ENCODE results near the gene GNAS.

GNAS gene

GRCh38 chr20:58932170-58932569 is 79.7 kb downstream of the GNAS start:
- no peaks in the 10 kb centered on the region for H3K9me3 ChIP-seq (ENCODE audit: severe bottlenecking)
- no peak overlapping the region for H3K4me3 ChIP-seq (ENCODE audit: severe bottlenecking)
- ATAC-seq (ENCODE audit: low read depth) (no peak), DNase-seq (ENCODE audit: low spot score) (no peak)
- H3K27me3 ChIP-seq (ENCODE audit: insufficient read depth, poor library complexity, severe bottlenecking), result peaks cover 38% of the 10 kb centered on the region
- TF ChIP-seq CTCF (IDR thresholded peaks at IDR 0.05; ENCODE audit: poor library complexity, severe bottlenecking), result no peak
- no peaks in the 10 kb centered on the region for H3K4me1 ChIP-seq (ENCODE audit: insufficient read depth, poor library complexity, severe bottlenecking)
- H3K36me3 ChIP-seq (ENCODE audit: low read depth), result no peaks in the 10 kb centered on the region
- H3K27ac ChIP-seq (ENCODE audit: poor library complexity, severe bottlenecking), result no peak overlapping the region

- no peak for TF ChIP-seq CTCF (IDR thresholded peaks at IDR 0.05; ENCODE audit: poor library complexity, severe bottlenecking)
- no peaks in the 10 kb centered on the region for H3K36me3 ChIP-seq (ENCODE audit: low read depth)
- ATAC-seq (ENCODE audit: low read depth) (no peak; the same call in 2 of the 3 replicates), DNase-seq (ENCODE audit: low spot score) (no peak)
- no peaks in the 10 kb centered on the region for H3K9me3 ChIP-seq (ENCODE audit: severe bottlenecking)
- no peak overlapping the region for H3K4me3 ChIP-seq (ENCODE audit: severe bottlenecking)
- H3K27ac ChIP-seq (ENCODE audit: poor library complexity, severe bottlenecking), result no peak overlapping the region
- peaks cover 75% of the 10 kb centered on the region for H3K27me3 ChIP-seq (ENCODE audit: insufficient read depth, poor library complexity, severe bottlenecking)
- no peaks in the 10 kb centered on the region for H3K4me1 ChIP-seq (ENCODE audit: insufficient read depth, poor library complexity, severe bottlenecking)
Observed at GRCh38 chr20:58938078-58938477, 85.6 kb downstream of the GNAS start.

GRCh38 chr20:58938541-58938940 is 86.0 kb downstream of the GNAS start:
- no peak for ATAC-seq (ENCODE audit: low read depth)
- Histone ChIP-seq H3K4me1 (ENCODE audit: insufficient read depth, poor library complexity, severe bottlenecking) (no peaks in the 10 kb centered on the region), H3K36me3 (ENCODE audit: low read depth) (no peaks in the 10 kb centered on the region), H3K27ac (ENCODE audit: poor library complexity, severe bottlenecking) (no peak overlapping the region), H3K4me3 (ENCODE audit: severe bottlenecking) (no peak overlapping the region), H3K9me3 (ENCODE audit: severe bottlenecking) (no peaks in the 10 kb centered on the region), H3K27me3 (ENCODE audit: insufficient read depth, poor library complexity, severe bottlenecking) (peaks cover 74% of the 10 kb centered on the region)
- TF ChIP-seq CTCF (IDR thresholded peaks at IDR 0.05; ENCODE audit: poor library complexity, severe bottlenecking), result no peak
- DNase-seq (ENCODE audit: low spot score), result no peak

- H3K27ac ChIP-seq (ENCODE audit: poor library complexity, severe bottlenecking), result no peak overlapping the region
- H3K4me3 ChIP-seq (ENCODE audit: severe bottlenecking), result no peak overlapping the region
- H3K27me3 ChIP-seq (ENCODE audit: insufficient read depth, poor library complexity, severe bottlenecking), result peaks cover 57% of the 10 kb centered on the region
- H3K36me3 ChIP-seq (ENCODE audit: low read depth), result no peaks in the 10 kb centered on the region
- no peak for DNase-seq (ENCODE audit: low spot score)
- TF ChIP-seq CTCF (IDR thresholded peaks at IDR 0.05; ENCODE audit: poor library complexity, severe bottlenecking), result no peak
- no peaks in the 10 kb centered on the region for H3K4me1 ChIP-seq (ENCODE audit: insufficient read depth, poor library complexity, severe bottlenecking)
- no peaks in the 10 kb centered on the region for H3K9me3 ChIP-seq (ENCODE audit: severe bottlenecking)
- no peak for ATAC-seq (ENCODE audit: low read depth)
Observed at GRCh38 chr20:58941471-58941870, 89.0 kb downstream of the GNAS start.

GRCh38 chr20:58942549-58942948 is 90.0 kb downstream of the GNAS start:
- H3K27ac ChIP-seq (ENCODE audit: poor library complexity, severe bottlenecking), result no peak overlapping the region
- no peaks in the 10 kb centered on the region for H3K9me3 ChIP-seq (ENCODE audit: severe bottlenecking)
- no peak for TF ChIP-seq CTCF (IDR thresholded peaks at IDR 0.05; ENCODE audit: poor library complexity, severe bottlenecking)
- H3K4me3 ChIP-seq (ENCODE audit: severe bottlenecking), result no peak overlapping the region
- H3K4me1 ChIP-seq (ENCODE audit: insufficient read depth, poor library complexity, severe bottlenecking), result no peaks in the 10 kb centered on the region
- DNase-seq (ENCODE audit: low spot score), result no peak
- peaks cover 59% of the 10 kb centered on the region for H3K27me3 ChIP-seq (ENCODE audit: insufficient read depth, poor library complexity, severe bottlenecking)
- ATAC-seq (ENCODE audit: low read depth), result no peak; the same call in 2 of the 3 replicates
- H3K36me3 ChIP-seq (ENCODE audit: low read depth), result no peaks in the 10 kb centered on the region

All from RWPE2 (cell line).